ENCODE results near the gene FBXO31. TPM values are rescaled to one million over a fixed set of nuclear protein-coding genes. Genes with fewer than 3 reads are reported as not detected.

Gene FBXO31
- total and polyA plus RNA-seq, 2 of the 13 experiments (the other 11 are each of a cell fraction or from before 2014, with no cell fraction given) = 92.4 to 101 TPM

DNA sequence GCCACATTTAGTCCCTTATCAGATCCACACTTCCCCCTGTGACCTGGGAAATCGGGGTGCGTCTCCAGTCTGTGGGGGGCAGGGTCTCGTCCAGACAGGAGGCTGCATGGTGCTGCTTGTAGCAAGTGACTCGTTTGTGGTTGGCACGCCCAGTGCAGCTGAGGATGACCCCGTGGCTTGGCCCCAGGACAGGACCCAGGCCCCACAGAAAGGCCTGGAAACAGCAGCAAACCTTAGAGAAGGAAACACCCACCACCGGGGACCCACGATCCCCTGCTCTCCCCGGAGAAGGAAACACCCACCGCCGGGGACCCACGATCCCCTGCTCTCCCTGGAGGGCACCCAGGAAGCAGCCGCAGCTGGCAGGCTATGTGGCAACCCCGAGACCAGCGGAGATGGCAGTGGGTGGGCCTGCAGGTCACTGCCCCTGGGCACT is 58.1 kb downstream of the FBXO31 start (continued):
- TF ChIP-seq ZBTB34 (CRISPR knock-in tag; IDR thresholded peaks at IDR 0.05) = no peak
- TF ChIP-seq ZNF556 (CRISPR knock-in tag; IDR thresholded peaks at IDR 0.05; ENCODE audit: borderline replicate concordance) = no peak
- TF ChIP-seq ASH2L (IDR thresholded peaks at IDR 0.05; ENCODE audit: insufficient read length, low read depth, low read length) = no peak
- no peak for TF ChIP-seq IRF2 (CRISPR knock-in tag; IDR thresholded peaks at IDR 0.05)
- TF ChIP-seq, protein P1, sequence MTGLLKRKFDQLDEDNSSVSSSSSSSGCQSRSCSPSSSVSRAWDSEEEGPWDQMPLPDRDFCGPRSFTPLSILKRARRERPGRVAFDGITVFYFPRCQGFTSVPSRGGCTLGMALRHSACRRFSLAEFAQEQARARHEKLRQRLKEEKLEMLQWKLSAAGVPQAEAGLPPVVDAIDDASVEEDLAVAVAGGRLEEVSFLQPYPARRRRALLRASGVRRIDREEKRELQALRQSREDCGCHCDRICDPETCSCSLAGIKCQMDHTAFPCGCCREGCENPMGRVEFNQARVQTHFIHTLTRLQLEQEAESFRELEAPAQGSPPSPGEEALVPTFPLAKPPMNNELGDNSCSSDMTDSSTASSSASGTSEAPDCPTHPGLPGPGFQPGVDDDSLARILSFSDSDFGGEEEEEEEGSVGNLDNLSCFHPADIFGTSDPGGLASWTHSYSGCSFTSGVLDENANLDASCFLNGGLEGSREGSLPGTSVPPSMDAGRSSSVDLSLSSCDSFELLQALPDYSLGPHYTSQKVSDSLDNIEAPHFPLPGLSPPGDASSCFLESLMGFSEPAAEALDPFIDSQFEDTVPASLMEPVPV (CRISPR knock-in tag; IDR thresholded peaks at IDR 0.05) = no peak
- TF ChIP-seq ZSCAN22 (CRISPR knock-in tag; IDR thresholded peaks at IDR 0.05) = no peak

DNA sequence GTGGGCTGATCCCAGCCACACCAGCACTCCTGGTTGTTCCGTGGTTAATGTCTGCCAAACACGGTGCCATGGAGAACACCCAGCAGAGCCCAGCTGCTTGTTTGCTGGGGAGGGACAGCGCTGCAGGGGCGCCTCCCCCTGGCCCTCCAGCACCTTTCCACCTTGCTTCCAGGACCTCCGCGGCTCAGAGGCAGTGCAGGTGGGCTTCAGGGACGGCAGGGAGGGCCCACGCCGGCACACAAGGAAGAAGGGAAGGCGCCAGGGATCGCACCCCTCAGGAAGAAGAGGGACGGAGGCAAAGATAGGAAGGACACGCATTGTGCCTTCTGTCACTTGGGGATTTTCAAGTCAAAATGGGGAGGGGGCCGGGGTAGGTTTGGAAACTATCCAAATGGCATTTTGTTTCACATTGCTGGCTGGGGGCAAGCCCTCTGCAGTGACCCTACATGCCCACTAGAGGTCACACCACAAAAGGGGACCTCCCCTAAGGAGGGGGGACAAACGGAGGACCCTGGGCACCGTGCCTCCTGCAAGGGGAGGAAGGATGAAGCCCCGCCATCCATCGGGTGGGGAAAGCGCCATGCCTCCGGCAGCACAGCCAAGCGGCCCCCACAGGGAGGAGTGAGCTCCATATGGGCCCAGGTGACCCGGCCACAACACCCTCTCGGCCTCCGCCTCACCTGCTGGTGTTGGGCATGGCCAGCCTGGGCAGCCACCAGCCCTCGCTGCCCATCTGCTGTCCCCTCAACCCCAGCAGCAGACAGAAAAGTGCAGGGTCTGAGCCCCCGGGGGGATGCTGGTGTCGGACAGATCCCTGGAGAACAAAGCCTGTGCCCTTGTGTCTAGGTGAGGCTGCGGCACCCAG is 58.9 kb downstream of the FBXO31 start:
- Histone ChIP-seq H3K4me3 (replicated peaks in 1 of 3; ENCODE audit: insufficient read depth in 1 of 3, low read depth in 2 of 3, low read length in 3 of 3) (no peak overlapping the region), H3K4me1 (ENCODE audit: insufficient read depth, low read length) (no peaks in the 10 kb centered on the region), H3K36me3 (replicated peaks in 1 of 2; ENCODE audit: control insufficient read depth in 1 of 2, insufficient read depth in 2 of 2, low read length in 2 of 2) (peaks cover 29 to 51% of the 10 kb centered on the region in 2 experiments), H3K27ac (ENCODE audit: extremely low read length, insufficient read depth, low read length) (no peak overlapping the region), H3K4me2 (ENCODE audit: low read depth, low read length) (no peak overlapping the region), H3K9ac (ENCODE audit: insufficient read depth, low read depth, low read length) (no peak overlapping the region), H3K79me2 (ENCODE audit: insufficient read depth, low read length) (peaks cover 11% of the 10 kb centered on the region), H2AFZ (ENCODE audit: low read length) (no peak overlapping the region), H4K20me1 (ENCODE audit: insufficient read depth, low read length) (peaks cover 64% of the 10 kb centered on the region), H3K9me3 (ENCODE audit: low read length) (no peaks in the 10 kb centered on the region), H3K27me3 (ENCODE audit: control insufficient read depth in 1 of 2, insufficient read depth in 2 of 2, low read length in 2 of 2) (no peaks in the 10 kb centered on the region)
- FAIRE-seq (peak; percentile 68), ATAC-seq (peak; percentile 47), DNase-seq (ENCODE audit: low spot score) (peak; percentile 46)
- WGBS (ENCODE audit: low lambda C conversion rate) = 89% methylated on average over 19 of the region's 28 CpGs
- ChIA-PET POLR2A (interaction anchor here (1.3 to 2.6 kb wide), 4 partner anchors 55 to 69 kb away, joined by 4 to 20 read pairs (median 5); partner anchors contain the start of gene FBXO31), CTCF (ENCODE audit: low intra/inter-chr PET ratio, low total read pairs) (interaction anchor here (1.2 to 1.6 kb wide), 2 partner anchors 56 to 69 kb away, joined by 3 to 12 read pairs; no protein-coding TSS in a partner anchor)
- intact Hi-C loops (cut with micrococcal nuclease; ENCODE audit: unreplicated experiment) (loop anchor here (2.0 kb wide), 1 partner anchor 58 kb away; the partner anchor contains the start of gene FBXO31), in situ Hi-C loops (cut with HindIII; ENCODE audit: extremely low pct_ligation_motif_present, low pct_unique_long_range_greater_than_20kb) (no loop called here)
- no TSS peak for BruUV-seq (replicated peaks)
- TF ChIP-seq TAF1 (CRISPR knock-in tag; IDR thresholded peaks at IDR 0.05) (0 out of 2 replicates have a peak, but pooled peaks have one; percentile 12), ZSCAN20 (CRISPR knock-in tag; IDR thresholded peaks at IDR 0.05; ENCODE audit: borderline replicate concordance) (0 out of 2 replicates have a peak, but pooled peaks have one; percentile 31), HCFC1 (IDR thresholded peaks at IDR 0.05; ENCODE audit: low read depth, low read length) (no peak), PAF1 (CRISPR knock-in tag; IDR thresholded peaks at IDR 0.05) (no peak; the same call in 1 of the 2 replicates), HHEX (CRISPR knock-in tag; IDR thresholded peaks at IDR 0.05) (no peak), DMAP1 (CRISPR knock-in tag; IDR thresholded peaks at IDR 0.05) (no peak), ZNF205 (CRISPR knock-in tag; IDR thresholded peaks at IDR 0.05) (no peak)
- TF ChIP-seq, protein P2, sequence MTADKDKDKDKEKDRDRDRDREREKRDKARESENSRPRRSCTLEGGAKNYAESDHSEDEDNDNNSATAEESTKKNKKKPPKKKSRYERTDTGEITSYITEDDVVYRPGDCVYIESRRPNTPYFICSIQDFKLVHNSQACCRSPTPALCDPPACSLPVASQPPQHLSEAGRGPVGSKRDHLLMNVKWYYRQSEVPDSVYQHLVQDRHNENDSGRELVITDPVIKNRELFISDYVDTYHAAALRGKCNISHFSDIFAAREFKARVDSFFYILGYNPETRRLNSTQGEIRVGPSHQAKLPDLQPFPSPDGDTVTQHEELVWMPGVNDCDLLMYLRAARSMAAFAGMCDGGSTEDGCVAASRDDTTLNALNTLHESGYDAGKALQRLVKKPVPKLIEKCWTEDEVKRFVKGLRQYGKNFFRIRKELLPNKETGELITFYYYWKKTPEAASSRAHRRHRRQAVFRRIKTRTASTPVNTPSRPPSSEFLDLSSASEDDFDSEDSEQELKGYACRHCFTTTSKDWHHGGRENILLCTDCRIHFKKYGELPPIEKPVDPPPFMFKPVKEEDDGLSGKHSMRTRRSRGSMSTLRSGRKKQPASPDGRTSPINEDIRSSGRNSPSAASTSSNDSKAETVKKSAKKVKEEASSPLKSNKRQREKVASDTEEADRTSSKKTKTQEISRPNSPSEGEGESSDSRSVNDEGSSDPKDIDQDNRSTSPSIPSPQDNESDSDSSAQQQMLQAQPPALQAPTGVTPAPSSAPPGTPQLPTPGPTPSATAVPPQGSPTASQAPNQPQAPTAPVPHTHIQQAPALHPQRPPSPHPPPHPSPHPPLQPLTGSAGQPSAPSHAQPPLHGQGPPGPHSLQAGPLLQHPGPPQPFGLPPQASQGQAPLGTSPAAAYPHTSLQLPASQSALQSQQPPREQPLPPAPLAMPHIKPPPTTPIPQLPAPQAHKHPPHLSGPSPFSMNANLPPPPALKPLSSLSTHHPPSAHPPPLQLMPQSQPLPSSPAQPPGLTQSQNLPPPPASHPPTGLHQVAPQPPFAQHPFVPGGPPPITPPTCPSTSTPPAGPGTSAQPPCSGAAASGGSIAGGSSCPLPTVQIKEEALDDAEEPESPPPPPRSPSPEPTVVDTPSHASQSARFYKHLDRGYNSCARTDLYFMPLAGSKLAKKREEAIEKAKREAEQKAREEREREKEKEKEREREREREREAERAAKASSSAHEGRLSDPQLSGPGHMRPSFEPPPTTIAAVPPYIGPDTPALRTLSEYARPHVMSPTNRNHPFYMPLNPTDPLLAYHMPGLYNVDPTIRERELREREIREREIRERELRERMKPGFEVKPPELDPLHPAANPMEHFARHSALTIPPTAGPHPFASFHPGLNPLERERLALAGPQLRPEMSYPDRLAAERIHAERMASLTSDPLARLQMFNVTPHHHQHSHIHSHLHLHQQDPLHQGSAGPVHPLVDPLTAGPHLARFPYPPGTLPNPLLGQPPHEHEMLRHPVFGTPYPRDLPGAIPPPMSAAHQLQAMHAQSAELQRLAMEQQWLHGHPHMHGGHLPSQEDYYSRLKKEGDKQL (CRISPR knock-in tag; IDR thresholded peaks at IDR 0.05; ENCODE audit: low read depth) = no peak

Measured in HepG2 (cell line).